Retinal pigment epithelial cell (primary cell): ENCODE data around the gene MUSTN1.

ENCODE experiments used
- DNase-seq: peaks from one replicate; pipeline ENCODE4 v3.0.0-alpha.2; 2010; ENCODE audit warnings: low read depth
- H3K4me3 ChIP-seq: 2 replicates; pipeline ENCODE4 v1.5.1; 2011; ENCODE audit warnings: mild to moderate bottlenecking, low read length, control low read depth, moderate library complexity
- TF ChIP-seq, protein P1 (sequence below): conservative IDR thresholded peaks from 2 replicates; pipeline ENCODE4 v1.5.1; 2011; ENCODE audit warnings: low read depth, low read length, control low read depth, inconsistent platforms

MUSTN1 gene

DNA sequence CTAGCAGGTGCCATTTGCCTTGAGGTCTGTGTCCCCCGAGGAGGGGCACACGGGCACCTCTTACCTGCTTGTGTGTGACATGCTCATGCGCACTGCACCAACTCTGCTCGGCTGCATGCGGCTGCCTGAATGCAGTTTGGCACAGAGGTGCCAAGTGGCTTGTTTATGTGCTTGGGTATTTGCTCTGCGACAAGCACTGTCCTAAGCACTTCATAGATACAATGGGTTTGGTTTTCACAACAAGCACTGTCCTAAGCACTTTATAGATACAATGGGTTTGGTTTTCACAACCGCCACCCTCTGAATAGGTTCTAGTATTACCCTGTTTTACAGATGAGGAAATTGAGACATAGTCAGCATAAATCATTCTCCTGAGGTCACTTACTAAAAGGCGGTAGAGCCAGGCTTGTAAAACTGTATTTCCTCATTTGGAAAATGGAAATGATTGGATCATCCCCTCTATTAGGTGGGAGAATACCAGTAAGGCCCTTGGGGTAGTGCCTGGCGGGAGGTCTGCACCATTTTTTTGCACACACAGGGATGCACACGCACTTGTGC, 4.8 kb downstream of the MUSTN1 start:
- H3K4me3 ChIP-seq, result no peak overlapping the region
- DNase-seq, result no peak
- TF ChIP-seq, protein P1, sequence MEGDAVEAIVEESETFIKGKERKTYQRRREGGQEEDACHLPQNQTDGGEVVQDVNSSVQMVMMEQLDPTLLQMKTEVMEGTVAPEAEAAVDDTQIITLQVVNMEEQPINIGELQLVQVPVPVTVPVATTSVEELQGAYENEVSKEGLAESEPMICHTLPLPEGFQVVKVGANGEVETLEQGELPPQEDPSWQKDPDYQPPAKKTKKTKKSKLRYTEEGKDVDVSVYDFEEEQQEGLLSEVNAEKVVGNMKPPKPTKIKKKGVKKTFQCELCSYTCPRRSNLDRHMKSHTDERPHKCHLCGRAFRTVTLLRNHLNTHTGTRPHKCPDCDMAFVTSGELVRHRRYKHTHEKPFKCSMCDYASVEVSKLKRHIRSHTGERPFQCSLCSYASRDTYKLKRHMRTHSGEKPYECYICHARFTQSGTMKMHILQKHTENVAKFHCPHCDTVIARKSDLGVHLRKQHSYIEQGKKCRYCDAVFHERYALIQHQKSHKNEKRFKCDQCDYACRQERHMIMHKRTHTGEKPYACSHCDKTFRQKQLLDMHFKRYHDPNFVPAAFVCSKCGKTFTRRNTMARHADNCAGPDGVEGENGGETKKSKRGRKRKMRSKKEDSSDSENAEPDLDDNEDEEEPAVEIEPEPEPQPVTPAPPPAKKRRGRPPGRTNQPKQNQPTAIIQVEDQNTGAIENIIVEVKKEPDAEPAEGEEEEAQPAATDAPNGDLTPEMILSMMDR, result no peak

DNA sequence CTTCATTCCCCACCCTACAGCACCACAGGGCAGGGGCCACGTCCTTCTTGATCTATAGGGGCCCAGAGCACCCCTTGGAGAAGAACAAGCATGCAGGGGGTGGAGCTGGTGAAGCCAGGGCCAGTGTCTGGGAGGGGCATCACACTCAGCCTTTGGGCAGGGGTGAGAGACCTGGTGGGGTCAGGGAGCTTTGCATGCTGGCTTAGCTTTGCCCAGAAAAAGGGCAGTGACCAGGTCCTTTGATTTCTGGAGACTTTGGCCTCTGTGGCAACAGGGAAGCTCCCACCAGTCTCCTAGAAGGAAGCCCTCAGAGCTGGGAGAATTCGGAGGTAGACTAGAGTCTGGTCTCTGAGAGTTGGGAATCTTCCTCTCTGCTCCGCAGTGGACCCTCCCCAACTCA, 5.3 kb downstream of the MUSTN1 start:
- DNase-seq, result no peak
- TF ChIP-seq, protein P1, result no peak
- H3K4me3 ChIP-seq, result no peak overlapping the region

DNA sequence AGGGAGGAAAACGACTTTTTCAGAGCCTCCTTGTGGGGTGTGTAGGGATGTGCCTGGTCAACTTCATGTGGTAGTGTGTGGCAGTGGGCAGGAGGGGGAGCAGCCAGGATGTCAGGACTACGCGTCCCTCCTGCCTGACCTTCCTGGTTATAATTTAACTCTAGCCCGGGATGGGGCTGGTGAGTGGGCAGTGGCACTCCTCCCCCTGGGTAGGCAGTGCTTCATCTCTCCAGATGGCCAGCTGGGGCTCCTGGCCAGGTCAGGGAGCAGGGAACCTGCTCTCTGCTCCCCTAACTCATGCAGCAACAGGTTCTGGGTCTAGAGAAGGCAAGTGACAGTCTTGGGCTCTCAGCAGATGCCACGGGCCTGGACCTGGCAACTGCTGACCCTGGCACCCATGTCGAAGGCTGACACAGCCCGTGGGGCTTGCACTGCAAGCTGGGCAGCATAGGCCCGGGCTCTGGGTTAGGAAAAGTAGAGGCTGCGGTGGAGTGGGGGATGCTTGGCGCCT, 6.9 kb downstream of the MUSTN1 start:
- H3K4me3 ChIP-seq, result no peak overlapping the region
- TF ChIP-seq, protein P1, result no peak

DNA sequence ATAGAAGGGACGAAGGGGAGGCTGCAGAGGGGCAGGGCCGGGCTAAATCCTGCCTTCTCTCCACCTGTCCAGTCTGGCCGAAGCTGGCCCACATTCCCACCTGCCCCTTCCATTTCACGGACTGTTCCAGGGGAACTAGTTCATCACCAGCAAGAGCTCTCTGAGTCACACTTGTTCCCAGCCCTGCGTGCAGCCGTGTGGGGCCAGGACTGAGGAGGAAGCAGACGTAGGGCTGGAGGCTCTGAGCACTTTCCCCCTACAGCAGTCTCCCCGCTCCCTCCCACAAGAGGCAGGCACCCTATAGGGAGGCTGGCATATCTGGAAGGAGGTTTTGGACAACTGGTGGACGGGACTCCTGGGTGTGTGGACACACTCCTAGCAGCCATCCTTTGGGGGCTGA, 7.4 kb downstream of the MUSTN1 start:
- TF ChIP-seq, protein P1, result no peak
- H3K4me3 ChIP-seq, result no peak overlapping the region
- no peak for DNase-seq

More for the DNA sequence above, 6.9 kb downstream of the MUSTN1 start:
- no peak for DNase-seq

DNA sequence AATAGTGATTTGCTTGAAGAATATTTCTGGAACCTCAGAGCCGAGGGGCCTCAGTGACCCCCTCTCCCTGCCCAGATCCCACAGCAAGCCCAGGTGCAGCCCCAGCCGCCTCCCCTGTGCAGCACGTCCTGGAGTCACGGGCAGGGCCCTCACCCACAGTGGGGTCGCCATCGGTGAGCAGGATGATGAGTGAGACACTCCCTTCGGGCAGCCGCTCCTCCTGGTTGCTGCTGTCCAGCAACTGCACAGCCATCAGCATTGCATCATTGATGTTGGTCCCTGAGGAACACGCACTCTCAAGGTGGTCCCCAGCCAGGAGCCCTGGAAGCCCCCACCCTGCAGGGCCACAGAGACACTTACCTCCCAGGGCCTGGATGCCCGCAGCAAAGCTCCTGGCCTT, 10.8 kb downstream of the MUSTN1 start:
- H3K4me3 ChIP-seq, result no peak overlapping the region
- TF ChIP-seq, protein P1, result no peak
- DNase-seq, result no peak

DNA sequence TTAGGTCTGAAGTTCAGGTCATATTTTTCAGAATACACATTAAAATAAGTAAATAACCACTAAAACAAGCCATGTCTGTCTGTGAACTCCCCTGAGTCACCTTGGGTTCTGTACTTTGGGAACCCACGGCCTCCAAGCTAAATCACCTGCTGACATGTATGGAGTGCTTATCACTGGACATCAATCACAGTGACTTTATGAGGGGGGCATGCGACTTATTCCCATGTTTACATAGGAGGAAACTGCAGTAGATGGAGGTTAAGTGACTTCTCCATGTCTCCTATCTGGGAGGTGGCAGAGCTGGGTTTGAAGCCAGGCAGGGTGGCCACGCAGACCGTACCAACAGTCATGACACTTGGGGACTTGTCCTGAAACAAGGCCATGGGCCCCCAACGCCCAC, 12.5 kb downstream of the MUSTN1 start:
- TF ChIP-seq, protein P1, result no peak
- H3K4me3 ChIP-seq, result no peak overlapping the region
- no peak for DNase-seq

DNA sequence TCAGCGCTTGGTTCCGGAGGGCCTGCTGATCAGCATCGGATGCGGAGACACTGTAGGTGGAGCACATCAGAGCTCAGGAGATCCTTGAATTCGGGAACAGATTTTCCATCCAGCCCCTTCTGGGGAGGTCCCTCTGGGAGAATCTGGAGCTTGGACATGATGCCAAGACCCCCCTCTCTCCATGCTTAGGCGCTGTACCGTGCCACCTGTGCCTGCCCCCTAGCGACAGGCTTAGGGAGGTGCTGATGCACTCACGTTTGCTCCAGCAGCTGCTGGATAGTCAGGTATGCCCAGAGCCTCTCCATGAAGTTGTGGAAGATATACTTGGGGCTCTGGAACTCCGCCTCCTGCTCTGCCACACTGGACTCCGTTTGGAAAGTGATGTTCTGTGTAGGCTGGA, 14.1 kb downstream of the MUSTN1 start:
- H3K4me3 ChIP-seq, result no peak overlapping the region
- DNase-seq, result no peak
- TF ChIP-seq, protein P1, result peak; percentile 88
